ENCODE measurements around the gene TRIM63.

- TF ChIP-seq CTCF (IDR thresholded peaks at IDR 0.05) (no peak), POLR2A (IDR thresholded peaks at IDR 0.05) (no peak)
Measured at GRCh38 chr1:26038477-26038876, 29.0 kb downstream of the TRIM63 start.

Data from heart left ventricle (tissue), 13 donors.